GM12878 (cell line): Measurements from ENCODE around the gene CLVS2. TPM values are rescaled to one million over a fixed set of nuclear protein-coding genes. Genes with fewer than 3 reads are reported as not detected.

Source experiments
- ATAC-seq: fragments of 200-7000 bp; cut with Tn5 transposase; 3 replicates; pipeline ENCODE4 v1.9.1; 2020; ENCODE audit warnings: mild to moderate bottlenecking, moderate library complexity
- BruUV-seq: library from RNA; stranded (reverse); fragments of 400-500 nt; replicated peaks from 2 replicates; lab custom pipeline; 2021; lab: Mats Ljungman, UMichigan
- CTCF ChIA-PET: fragments of 300-600 bp; sonication (Branson Sonifier 250); formaldehyde crosslinking; extraction: SDS; loops from one replicate; lab custom pipeline; 2021; ENCODE audit warnings: inconsistent platforms; lab: Yijun Ruan, JAX
- POLR2A ChIA-PET: fragments of 350-600 bp; formaldehyde crosslinking; extraction: SDS; loops from one replicate; lab custom pipeline; 2021; ENCODE audit warnings: inconsistent platforms; lab: Charles Lee
- RAD21 ChIA-PET: fragments of 300-600 bp; sonication (Branson Sonifier 250); formaldehyde crosslinking; loops from one replicate; lab custom pipeline; 2023; ENCODE audit warnings: antibody characterized with exemption; ENCODE audit not compliant: unreplicated experiment; lab: Charles Lee
- SMC1A ChIA-PET: fragments of 300-600 bp; sonication (Branson Sonifier 250); formaldehyde crosslinking; loops from one replicate; lab custom pipeline; 2023; ENCODE audit not compliant: unreplicated experiment, uncharacterized antibody; lab: Charles Lee
- DNase-seq: peaks from one replicate; pipeline ENCODE4 v3.0.0-alpha.2; 2011; ENCODE audit warnings: low read depth, low spot score
- FAIRE-seq: peaks from 3 replicates; lab custom pipeline; 2011; peaks lifted over from hg19 to GRCh38; lab: Jason Lieb, UNC
- H2AFZ ChIP-seq: 2 replicates; pipeline ENCODE4 v1.6.0; 2011; ENCODE audit warnings: low read depth, low read length, control low read depth; ENCODE audit not compliant: control insufficient read depth
- H3K27ac ChIP-seq: 2 replicates; pipeline ENCODE4 v1.5.1; 2011; ENCODE audit warnings: control low read depth; ENCODE audit not compliant: control insufficient read depth, insufficient read depth
- H3K27me3 ChIP-seq, 2 experiments: replicated peaks in 1 of 2; 2 replicates each; pipeline versions ENCODE4 v1.6.0 to v1.6.1; 2011; ENCODE audit warnings: low read length in 1 of 2; ENCODE audit not compliant: control insufficient read depth in 2 of 2, insufficient read depth in 2 of 2
- H3K36me3 ChIP-seq, 2 experiments: 2 replicates each; pipeline ENCODE4 v1.5.1; 2011; ENCODE audit warnings: low read length in 1 of 2; ENCODE audit not compliant: control insufficient read depth in 2 of 2, insufficient read depth in 2 of 2
- H3K4me1 ChIP-seq: 2 replicates; pipeline ENCODE4 v1.6.1; 2011; ENCODE audit warnings: mild to moderate bottlenecking, low read length, moderate library complexity, mixed read lengths; ENCODE audit not compliant: control insufficient read depth, insufficient read depth
- H3K4me2 ChIP-seq: 2 replicates; pipeline ENCODE4 v1.6.0; 2011; ENCODE audit warnings: control low read depth; ENCODE audit not compliant: control insufficient read depth, insufficient read depth
- H3K4me3 ChIP-seq: fragments of 200-600 bp; sonication (generic); 2 replicates; pipeline ENCODE4 v1.5.1; 2016
- H3K79me2 ChIP-seq: 2 replicates; pipeline ENCODE4 v1.6.0; 2011; ENCODE audit warnings: low read length; ENCODE audit not compliant: control insufficient read depth, insufficient read depth
- H3K9ac ChIP-seq: 2 replicates; pipeline ENCODE4 v1.8.0; 2011; ENCODE audit warnings: low read length, control low read depth, mixed read lengths; ENCODE audit not compliant: control insufficient read depth, insufficient read depth
- H3K9me3 ChIP-seq: replicated peaks from 3 replicates; pipeline ENCODE4 v1.5.1; 2011; ENCODE audit warnings: mild to moderate bottlenecking, low read length; ENCODE audit not compliant: control insufficient read depth, insufficient read depth
- H4K20me1 ChIP-seq: 2 replicates; pipeline ENCODE4 v1.6.0; 2011; ENCODE audit not compliant: control insufficient read depth, insufficient read depth
- CBFB ChIP-seq: IDR thresholded peaks from 2 replicates; pipeline ENCODE4 v1.6.1; 2016; ENCODE audit warnings: antibody characterized with exemption, low read depth
- CHD1 ChIP-seq: IDR thresholded peaks from 2 replicates; pipeline ENCODE4 v1.6.1; 2012; ENCODE audit warnings: low read depth, low read length, improper control_type of control experiment
- CREB1 ChIP-seq: IDR thresholded peaks from 2 replicates; pipeline ENCODE4 v1.6.1; 2012; ENCODE audit warnings: low read depth, mild to moderate bottlenecking, inconsistent platforms
- CREM ChIP-seq: IDR thresholded peaks from 2 replicates; pipeline ENCODE4 v1.6.1; 2014; ENCODE audit warnings: antibody characterized with exemption, low read depth
- IRF4 ChIP-seq: IDR thresholded peaks from 2 replicates; pipeline ENCODE4 v1.6.1; 2011; ENCODE audit warnings: low read depth, low read length
- IRF5 ChIP-seq: fragments of 450-650 bp; IDR thresholded peaks from 2 replicates; pipeline ENCODE4 v1.6.1; 2017; ENCODE audit warnings: borderline replicate concordance
- MTA3 ChIP-seq: IDR thresholded peaks from 2 replicates; pipeline ENCODE4 v1.6.1; 2012; ENCODE audit warnings: low read length, inconsistent platforms, borderline replicate concordance
- PKNOX1 ChIP-seq: fragments of 450-650 bp; IDR thresholded peaks from 2 replicates; pipeline ENCODE4 v1.6.1; 2016; ENCODE audit warnings: mild to moderate bottlenecking
- SMC3 ChIP-seq: IDR thresholded peaks from 2 replicates; pipeline ENCODE4 v1.6.1; 2011; ENCODE audit warnings: low read length, improper control_type of control experiment, borderline replicate concordance
- TARDBP ChIP-seq: IDR thresholded peaks from 2 replicates; pipeline ENCODE4 v1.6.1; 2016; ENCODE audit warnings: borderline replicate concordance
- TCF3 ChIP-seq: IDR thresholded peaks from 2 replicates; pipeline ENCODE4 v1.6.1; 2012; ENCODE audit warnings: low read depth, mild to moderate bottlenecking, low read length, borderline replicate concordance; ENCODE audit not compliant: insufficient read depth
- ZNF622 ChIP-seq: fragments of 450-650 bp; IDR thresholded peaks from 2 replicates; pipeline ENCODE4 v1.6.1; 2017; ENCODE audit warnings: mild to moderate bottlenecking, inconsistent platforms
- ZNF687 ChIP-seq: fragments of 450-650 bp; IDR thresholded peaks from 2 replicates; pipeline ENCODE4 v1.6.1; 2017; ENCODE audit warnings: mild to moderate bottlenecking, moderate library complexity
- in situ Hi-C: fragments of 300-500 bp; cut with MboI; formaldehyde crosslinking; loops from 9 replicates; pipeline ENCODE4 v1.14.3; 2018; ENCODE audit warnings: mixed read lengths
- intact Hi-C: fragments of 100-400 bp; cut with micrococcal nuclease; formaldehyde crosslinking; loops from one replicate; pipeline ENCODE4 v1.14.2; 2022; ENCODE audit not compliant: unreplicated experiment
- polyA plus RNA-seq, 11 experiments: library from polyadenylated mRNA; depleted of rRNA in 4 of 11; unstranded in 6 of 11; stranded (reverse) in 5 of 11; fragments of >200 nt; fragmentation: Nextera tagmentation in 4 of 11; fragmentation: Illumina TruSeq in 1 of 11; extraction: Ambion mirVana in 4 of 11; extraction: Trizol in 1 of 11; gene quantifications; 1 replicate in 1 of 11; 2 replicates in 10 of 11; pipeline versions ENCODE4 v1.2.1 to v1.2.3, GENCODE V29; 2011 to 2016; ENCODE audit warnings: inconsistent platforms in 2 of 11, missing spikeins in 2 of 11, low read depth in 1 of 11
- total RNA-seq, 4 experiments: library from RNA; depleted of rRNA in 3 of 4; stranded (reverse); fragments of >200 nt in 3 of 4; fragmentation: Illumina TruSeq in 1 of 4; extraction: Trizol in 1 of 4; gene quantifications; 2 replicates each; pipeline versions ENCODE4 v1.2.1 to v1.2.3, GENCODE V29; 2013 to 2021

The CLVS2 gene
- total and polyA plus RNA-seq, 10 of the 15 experiments (the other 5 are each of a cell fraction or from before 2014, with no cell fraction given) = not detected

- Histone ChIP-seq H3K4me1 (no peaks in the 10 kb centered on the region), H3K27me3 (no peaks in the 10 kb centered on the region), H3K9me3 (no peaks in the 10 kb centered on the region), H2AFZ (no peak overlapping the region), H3K4me2 (no peak overlapping the region), H3K27ac (no peak overlapping the region), H4K20me1 (no peaks in the 10 kb centered on the region), H3K9ac (no peak overlapping the region), H3K36me3 (no peaks in the 10 kb centered on the region), H3K79me2 (no peaks in the 10 kb centered on the region), H3K4me3 (no peak overlapping the region)
- in situ Hi-C loops (no loop called here), intact Hi-C loops (no loop called here)
- FAIRE-seq = no peak
- no peak for DNase-seq
- ChIA-PET RAD21 (no interaction called here), CTCF (no interaction called here), SMC1A (no interaction called here), POLR2A (no interaction called here)
- TF ChIP-seq MTA3 (no peak), TARDBP (no peak), CREM (no peak), CHD1 (no peak), ZNF687 (no peak), IRF4 (no peak), CBFB (no peak), SMC3 (no peak), PKNOX1 (no peak), TCF3 (no peak), ZNF622 (no peak), CREB1 (no peak), IRF5 (no peak)
- ATAC-seq = no peak
- no TSS peak for BruUV-seq
These were observed 18.8 kb downstream of the CLVS2 start for GRCh38 chr6:123014835-123015234.
